Endometrial microvascular endothelial cells (primary cell): ENCODE data around the gene FN3KRP. TPM values are rescaled to one million over a fixed set of nuclear protein-coding genes. Genes with fewer than 3 reads are reported as not detected.

ENCODE experiments used
- in situ Hi-C: cut with HindIII; loops from 2 replicates; pipeline ENCODE4 v1.10.0; 2017; ENCODE audit warnings: low sequenced_read_pairs, low pct_unique_long_range_greater_than_20kb; ENCODE audit errors: inconsistent ontology term
- total RNA-seq: library from RNA; depleted of rRNA; stranded (reverse); fragments of >200 nt; gene quantifications from one replicate; pipeline ENCODE4 v1.2.3, GENCODE V29; 2015; ENCODE audit errors: inconsistent ontology term

FN3KRP gene
- total RNA-seq, 1 donor from 2014 or later: 24.3 TPM

- in situ Hi-C loops: no loop called here
These were observed 13.3 kb upstream of the FN3KRP start for GRCh38 chr17:82703036-82703745.

GRCh38 chr17:82703935-82704865 lies 12.3 kb upstream of the FN3KRP start:
- in situ Hi-C loops: no loop called here

GRCh38 chr17:82704886-82705285 lies 11.6 kb upstream of the FN3KRP start:
- in situ Hi-C loops: no loop called here

GRCh38 chr17:82705756-82706155 lies 10.8 kb upstream of the FN3KRP start:
- in situ Hi-C loops: no loop called here

- in situ Hi-C loops: no loop called here
These were observed 7.4 kb upstream of the FN3KRP start for GRCh38 chr17:82709024-82709675.

GRCh38 chr17:82709676-82710498 lies 6.6 kb upstream of the FN3KRP start:
- in situ Hi-C loops: no loop called here

GRCh38 chr17:82710499-82711232 lies 5.8 kb upstream of the FN3KRP start:
- in situ Hi-C loops: no loop called here

- in situ Hi-C loops: no loop called here
These were observed 3.3 kb upstream of the FN3KRP start for GRCh38 chr17:82713071-82713723.

- in situ Hi-C loops: no loop called here
These were observed 2.6 kb downstream of the FN3KRP start for GRCh38 chr17:82718986-82719685.

- in situ Hi-C loops: no loop called here
These were observed 3.7 kb downstream of the FN3KRP start for GRCh38 chr17:82720204-82720603.

GRCh38 chr17:82722341-82723013 lies 6.0 kb downstream of the FN3KRP start:
- in situ Hi-C loops: no loop called here

- in situ Hi-C loops: no loop called here
These were observed 6.8 kb downstream of the FN3KRP start for GRCh38 chr17:82723169-82723807.

GRCh38 chr17:82726427-82726826 lies 9.9 kb downstream of the FN3KRP start:
- in situ Hi-C loops: no loop called here

- in situ Hi-C loops: no loop called here
These were observed 13.2 kb downstream of the FN3KRP start for GRCh38 chr17:82729479-82730260.

- in situ Hi-C loops: no loop called here
These were observed 15.7 kb downstream of the FN3KRP start for GRCh38 chr17:82732118-82732743.
